GM12878 (cell line): Measurements from ENCODE around the gene IL31. TPM values are rescaled to one million over a fixed set of nuclear protein-coding genes. Genes with fewer than 3 reads are reported as not detected.

Experiments used
- CREM ChIP-seq: IDR thresholded peaks from 2 replicates; pipeline ENCODE4 v1.6.1; 2014; ENCODE audit warnings: antibody characterized with exemption, low read depth
- FOXM1 ChIP-seq: IDR thresholded peaks from 2 replicates; pipeline ENCODE4 v1.6.1; 2012; ENCODE audit warnings: low read depth, mild to moderate bottlenecking, inconsistent platforms, low read length, moderate library complexity
- SKIL ChIP-seq: fragments of 450-650 bp; IDR thresholded peaks from 2 replicates; pipeline ENCODE4 v1.6.1; 2017; ENCODE audit warnings: mild to moderate bottlenecking, low read depth, inconsistent platforms; ENCODE audit not compliant: poor library complexity, severe bottlenecking
- ZNF592 ChIP-seq: fragments of 450-650 bp; IDR thresholded peaks from 2 replicates; pipeline ENCODE4 v1.6.1; 2017; ENCODE audit warnings: mild to moderate bottlenecking, moderate library complexity
- polyA plus RNA-seq, 11 experiments: library from polyadenylated mRNA; depleted of rRNA in 4 of 11; unstranded in 6 of 11; stranded (reverse) in 5 of 11; fragments of >200 nt; fragmentation: Nextera tagmentation in 4 of 11; fragmentation: Illumina TruSeq in 1 of 11; extraction: Ambion mirVana in 4 of 11; extraction: Trizol in 1 of 11; gene quantifications; 1 replicate in 1 of 11; 2 replicates in 10 of 11; pipeline versions ENCODE4 v1.2.1 to v1.2.3, GENCODE V29; 2011 to 2016; ENCODE audit warnings: inconsistent platforms in 2 of 11, missing spikeins in 2 of 11, low read depth in 1 of 11
- total RNA-seq, 4 experiments: library from RNA; depleted of rRNA in 3 of 4; stranded (reverse); fragments of >200 nt in 3 of 4; fragmentation: Illumina TruSeq in 1 of 4; extraction: Trizol in 1 of 4; gene quantifications; 2 replicates each; pipeline versions ENCODE4 v1.2.1 to v1.2.3, GENCODE V29; 2013 to 2021

Gene IL31
- total and polyA plus RNA-seq, 10 of the 15 experiments (the other 5 are each of a cell fraction or from before 2014, with no cell fraction given) = not detected

GRCh38 chr12:122190842-122191668, 17.0 kb upstream of the IL31 start (continued):
- TF ChIP-seq ZNF592 = no peak
- TF ChIP-seq CREM = 0 out of 2 replicates have a peak, but pooled peaks have one; percentile 35
- 0 out of 2 replicates have a peak, but pooled peaks have one; percentile 33 for TF ChIP-seq FOXM1
- no peak for TF ChIP-seq SKIL
- TF ChIP-seq, all 136 proteins: peak for 9
